ENCODE data around the gene RHOH. TPM values are rescaled to one million over a fixed set of nuclear protein-coding genes. Genes with fewer than 3 reads are reported as not detected.

RHOH gene
- polyA plus RNA-seq, 1 experiment: not detected

- no peak for DNase-seq (ENCODE audit: low read depth, low spot score)
- H3K27ac ChIP-seq (ENCODE audit: low read depth, low read length): no peak overlapping the region
- ChIA-PET CTCF (interaction anchor here (1.4 kb wide), 1 partner anchor 53 kb away, joined by 6 read pairs; no protein-coding TSS in a partner anchor), POLR2A (no interaction called here)
- no peak overlapping the region for H3K4me3 ChIP-seq (ENCODE audit: low read depth, low read length)
- TF ChIP-seq, protein P1, sequence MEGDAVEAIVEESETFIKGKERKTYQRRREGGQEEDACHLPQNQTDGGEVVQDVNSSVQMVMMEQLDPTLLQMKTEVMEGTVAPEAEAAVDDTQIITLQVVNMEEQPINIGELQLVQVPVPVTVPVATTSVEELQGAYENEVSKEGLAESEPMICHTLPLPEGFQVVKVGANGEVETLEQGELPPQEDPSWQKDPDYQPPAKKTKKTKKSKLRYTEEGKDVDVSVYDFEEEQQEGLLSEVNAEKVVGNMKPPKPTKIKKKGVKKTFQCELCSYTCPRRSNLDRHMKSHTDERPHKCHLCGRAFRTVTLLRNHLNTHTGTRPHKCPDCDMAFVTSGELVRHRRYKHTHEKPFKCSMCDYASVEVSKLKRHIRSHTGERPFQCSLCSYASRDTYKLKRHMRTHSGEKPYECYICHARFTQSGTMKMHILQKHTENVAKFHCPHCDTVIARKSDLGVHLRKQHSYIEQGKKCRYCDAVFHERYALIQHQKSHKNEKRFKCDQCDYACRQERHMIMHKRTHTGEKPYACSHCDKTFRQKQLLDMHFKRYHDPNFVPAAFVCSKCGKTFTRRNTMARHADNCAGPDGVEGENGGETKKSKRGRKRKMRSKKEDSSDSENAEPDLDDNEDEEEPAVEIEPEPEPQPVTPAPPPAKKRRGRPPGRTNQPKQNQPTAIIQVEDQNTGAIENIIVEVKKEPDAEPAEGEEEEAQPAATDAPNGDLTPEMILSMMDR (IDR thresholded peaks at IDR 0.05; ENCODE audit: low read depth, low read length): no peak
- H3K27me3 ChIP-seq (ENCODE audit: control insufficient read depth, insufficient read depth, low read length): no peaks in the 10 kb centered on the region
- H3K9me3 ChIP-seq (ENCODE audit: control insufficient read depth, insufficient read depth, low read length): no peaks in the 10 kb centered on the region
Measured at GRCh38 chr4:40256817-40257216, 60.0 kb downstream of the RHOH start.

- ChIA-PET CTCF (interaction anchor here (0.7 to 1.5 kb wide), 2 partner anchors 51 to 274 kb away, joined by 3 to 5 read pairs; no protein-coding TSS in a partner anchor), POLR2A (no interaction called here)
- no peak overlapping the region for H3K27ac ChIP-seq (ENCODE audit: low read depth, low read length)
Measured at GRCh38 chr4:40258627-40259026, 61.8 kb downstream of the RHOH start.

GRCh38 chr4:40261231-40262076, 64.6 kb downstream of the RHOH start:
- peaks cover 3% of the 10 kb centered on the region for H3K27me3 ChIP-seq (ENCODE audit: control insufficient read depth, insufficient read depth, low read length)
- no peaks in the 10 kb centered on the region for H3K9me3 ChIP-seq (ENCODE audit: control insufficient read depth, insufficient read depth, low read length)
- H3K27ac ChIP-seq (ENCODE audit: low read depth, low read length): no peak overlapping the region
- TF ChIP-seq, protein P1 (IDR thresholded peaks at IDR 0.05; ENCODE audit: low read depth, low read length): no peak
- DNase-seq (ENCODE audit: low read depth, low spot score): no peak
- ChIA-PET POLR2A (interaction anchor here (0.6 kb wide), 1 partner anchor 1696 kb away, joined by 4 read pairs; no protein-coding TSS in a partner anchor), CTCF (no interaction called here)
- no peak overlapping the region for H3K4me3 ChIP-seq (ENCODE audit: low read depth, low read length)

More at GRCh38 chr4:40258627-40259026, 61.8 kb downstream of the RHOH start:
- no peaks in the 10 kb centered on the region for H3K9me3 ChIP-seq (ENCODE audit: control insufficient read depth, insufficient read depth, low read length)
- TF ChIP-seq, protein P1 (IDR thresholded peaks at IDR 0.05; ENCODE audit: low read depth, low read length): no peak
- no peak overlapping the region for H3K4me3 ChIP-seq (ENCODE audit: low read depth, low read length)
- DNase-seq (ENCODE audit: low read depth, low spot score): no peak
- peaks cover 3% of the 10 kb centered on the region for H3K27me3 ChIP-seq (ENCODE audit: control insufficient read depth, insufficient read depth, low read length)

- no peak for DNase-seq (ENCODE audit: low read depth, low spot score)
- ChIA-PET POLR2A (no interaction called here), CTCF (no interaction called here)
- Histone ChIP-seq H3K27me3 (ENCODE audit: control insufficient read depth, insufficient read depth, low read length) (peaks cover 3% of the 10 kb centered on the region), H3K27ac (ENCODE audit: low read depth, low read length) (no peak overlapping the region), H3K4me3 (ENCODE audit: low read depth, low read length) (no peak overlapping the region), H3K9me3 (ENCODE audit: control insufficient read depth, insufficient read depth, low read length) (no peaks in the 10 kb centered on the region)
- TF ChIP-seq, protein P1 (IDR thresholded peaks at IDR 0.05; ENCODE audit: low read depth, low read length): no peak
Measured at GRCh38 chr4:40262077-40262528, 65.3 kb downstream of the RHOH start.

GRCh38 chr4:40262861-40263260, 66.0 kb downstream of the RHOH start:
- Histone ChIP-seq H3K9me3 (ENCODE audit: control insufficient read depth, insufficient read depth, low read length) (no peaks in the 10 kb centered on the region), H3K27me3 (ENCODE audit: control insufficient read depth, insufficient read depth, low read length) (peaks cover 3% of the 10 kb centered on the region), H3K27ac (ENCODE audit: low read depth, low read length) (no peak overlapping the region), H3K4me3 (ENCODE audit: low read depth, low read length) (no peak overlapping the region)
- CTCF ChIA-PET: no interaction called here
- no peak for DNase-seq (ENCODE audit: low read depth, low spot score)
- TF ChIP-seq, protein P1 (IDR thresholded peaks at IDR 0.05; ENCODE audit: low read depth, low read length): no peak
- POLR2A ChIA-PET: no interaction called here

Measured in AG04450 (cell line).